GM21526 (cell line): ENCODE measurements around the gene EHD1.

Source experiments
- ATAC-seq: cut with Tn5 transposase; IDR thresholded peaks from one replicate; pipeline ENCODE4 v1.9.1; 2021; ENCODE audit warnings: moderate library complexity; ENCODE audit not compliant: unreplicated experiment, low FRiP score

Gene EHD1

DNA sequence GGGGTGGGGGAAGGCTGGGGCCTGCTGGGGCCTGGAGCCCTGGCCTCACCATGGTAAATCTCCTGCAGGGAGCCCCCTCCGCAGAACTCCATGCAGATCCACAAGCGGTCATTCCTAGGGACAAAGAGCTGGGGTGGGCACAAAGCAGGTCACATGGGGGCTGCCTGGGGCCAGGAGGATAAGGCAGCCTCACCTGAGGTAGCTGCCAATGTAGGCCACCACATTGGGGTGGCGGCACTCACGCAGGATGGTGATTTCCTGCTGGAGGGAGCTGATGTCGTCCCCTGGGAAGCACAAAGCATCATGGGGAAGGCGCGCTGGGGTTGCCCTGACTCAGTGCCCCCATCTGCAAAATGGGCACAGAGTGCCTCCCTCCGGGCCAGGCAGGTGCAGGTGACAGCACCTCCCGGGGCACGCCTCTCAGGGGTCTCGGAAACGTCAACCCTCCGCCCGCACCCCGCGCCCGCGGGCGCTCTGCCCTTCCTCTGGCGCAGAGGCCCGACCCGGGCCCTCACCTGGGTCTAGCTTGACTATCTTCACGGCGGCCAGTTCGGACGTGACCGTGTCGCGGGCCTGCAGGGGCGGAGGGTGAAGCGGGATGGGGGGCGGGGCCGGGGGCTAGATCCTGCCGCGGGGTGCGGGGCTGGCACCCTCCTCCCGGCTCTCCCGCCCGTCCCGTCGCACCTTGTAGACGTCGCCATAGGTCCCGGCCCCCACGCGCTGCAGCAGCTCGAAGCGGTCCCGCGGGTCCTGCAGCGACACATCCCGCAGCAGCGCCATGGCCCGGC, 75.9 kb downstream of the EHD1 start:
- ATAC-seq, result peak; percentile 10
